ENCODE results near the gene MT3. TPM values are rescaled to one million over a fixed set of nuclear protein-coding genes. Genes with fewer than 3 reads are reported as not detected.
A peak's percentile ranks its signal among the peaks of the same experiment; 100 is the strongest.

MT3 gene
- total and polyA plus RNA-seq, 2 of the 13 experiments (the other 11 are each of a cell fraction or from before 2014, with no cell fraction given) = not detected

DNA sequence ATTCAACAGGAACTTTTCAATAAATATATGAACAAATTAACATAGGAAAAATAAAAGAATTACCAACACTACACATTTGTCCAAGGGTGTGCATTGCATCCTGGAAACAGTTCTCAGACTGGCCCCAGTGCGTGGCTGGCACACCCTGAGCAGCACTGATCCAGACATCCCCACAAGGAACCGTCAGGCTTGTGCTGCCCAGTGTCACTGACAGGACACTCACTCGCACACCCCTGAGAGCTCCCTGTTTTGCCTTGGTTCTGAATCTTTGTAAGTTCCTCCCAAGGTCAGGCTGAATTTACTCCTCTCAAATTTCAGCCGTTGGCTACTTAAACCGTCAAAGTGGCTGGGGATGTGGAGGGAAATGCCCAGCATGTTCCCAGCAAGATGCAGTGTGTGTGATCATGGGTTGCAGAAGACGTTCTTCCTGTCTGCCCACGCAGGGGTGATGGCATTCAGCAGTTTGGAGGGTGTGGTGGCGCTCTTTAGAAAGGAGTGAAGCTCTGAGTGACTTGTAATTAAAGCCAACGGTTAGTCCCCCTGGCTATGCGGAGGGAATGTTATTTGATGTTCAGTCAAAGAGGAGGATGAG, 20.8 kb downstream of the MT3 start (continued):
- TF ChIP-seq, protein P1, sequence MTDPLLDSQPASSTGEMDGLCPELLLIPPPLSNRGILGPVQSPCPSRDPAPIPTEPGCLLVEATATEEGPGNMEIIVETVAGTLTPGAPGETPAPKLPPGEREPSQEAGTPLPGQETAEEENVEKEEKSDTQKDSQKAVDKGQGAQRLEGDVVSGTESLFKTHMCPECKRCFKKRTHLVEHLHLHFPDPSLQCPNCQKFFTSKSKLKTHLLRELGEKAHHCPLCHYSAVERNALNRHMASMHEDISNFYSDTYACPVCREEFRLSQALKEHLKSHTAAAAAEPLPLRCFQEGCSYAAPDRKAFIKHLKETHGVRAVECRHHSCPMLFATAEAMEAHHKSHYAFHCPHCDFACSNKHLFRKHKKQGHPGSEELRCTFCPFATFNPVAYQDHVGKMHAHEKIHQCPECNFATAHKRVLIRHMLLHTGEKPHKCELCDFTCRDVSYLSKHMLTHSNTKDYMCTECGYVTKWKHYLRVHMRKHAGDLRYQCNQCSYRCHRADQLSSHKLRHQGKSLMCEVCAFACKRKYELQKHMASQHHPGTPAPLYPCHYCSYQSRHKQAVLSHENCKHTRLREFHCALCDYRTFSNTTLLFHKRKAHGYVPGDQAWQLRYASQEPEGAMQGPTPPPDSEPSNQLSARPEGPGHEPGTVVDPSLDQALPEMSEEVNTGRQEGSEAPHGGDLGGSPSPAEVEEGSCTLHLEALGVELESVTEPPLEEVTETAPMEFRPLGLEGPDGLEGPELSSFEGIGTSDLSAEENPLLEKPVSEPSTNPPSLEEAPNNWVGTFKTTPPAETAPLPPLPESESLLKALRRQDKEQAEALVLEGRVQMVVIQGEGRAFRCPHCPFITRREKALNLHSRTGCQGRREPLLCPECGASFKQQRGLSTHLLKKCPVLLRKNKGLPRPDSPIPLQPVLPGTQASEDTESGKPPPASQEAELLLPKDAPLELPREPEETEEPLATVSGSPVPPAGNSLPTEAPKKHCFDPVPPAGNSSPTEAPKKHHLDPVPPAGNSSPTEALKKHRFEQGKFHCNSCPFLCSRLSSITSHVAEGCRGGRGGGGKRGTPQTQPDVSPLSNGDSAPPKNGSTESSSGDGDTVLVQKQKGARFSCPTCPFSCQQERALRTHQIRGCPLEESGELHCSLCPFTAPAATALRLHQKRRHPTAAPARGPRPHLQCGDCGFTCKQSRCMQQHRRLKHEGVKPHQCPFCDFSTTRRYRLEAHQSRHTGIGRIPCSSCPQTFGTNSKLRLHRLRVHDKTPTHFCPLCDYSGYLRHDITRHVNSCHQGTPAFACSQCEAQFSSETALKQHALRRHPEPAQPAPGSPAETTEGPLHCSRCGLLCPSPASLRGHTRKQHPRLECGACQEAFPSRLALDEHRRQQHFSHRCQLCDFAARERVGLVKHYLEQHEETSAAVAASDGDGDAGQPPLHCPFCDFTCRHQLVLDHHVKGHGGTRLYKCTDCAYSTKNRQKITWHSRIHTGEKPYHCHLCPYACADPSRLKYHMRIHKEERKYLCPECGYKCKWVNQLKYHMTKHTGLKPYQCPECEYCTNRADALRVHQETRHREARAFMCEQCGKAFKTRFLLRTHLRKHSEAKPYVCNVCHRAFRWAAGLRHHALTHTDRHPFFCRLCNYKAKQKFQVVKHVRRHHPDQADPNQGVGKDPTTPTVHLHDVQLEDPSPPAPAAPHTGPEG (CRISPR knock-in tag; IDR thresholded peaks at IDR 0.05) = no peak
- TF ChIP-seq TBX2 (CRISPR knock-in tag; IDR thresholded peaks at IDR 0.05; ENCODE audit: borderline replicate concordance) (peak; percentile 46; the same call in 1 of the 2 replicates), THAP11 (CRISPR knock-in tag; IDR thresholded peaks at IDR 0.05) (no peak), SCMH1 (CRISPR knock-in tag; IDR thresholded peaks at IDR 0.05; ENCODE audit: borderline replicate concordance) (no peak), ARID2 (CRISPR knock-in tag; IDR thresholded peaks at IDR 0.05; ENCODE audit: borderline replicate concordance) (no peak), HES4 (CRISPR knock-in tag; IDR thresholded peaks at IDR 0.05; ENCODE audit: borderline replicate concordance) (no peak), MEIS2 (CRISPR knock-in tag; IDR thresholded peaks at IDR 0.05) (0 out of 2 replicates have a peak, but pooled peaks have one; percentile 41), KDM5A (IDR thresholded peaks at IDR 0.05; ENCODE audit: borderline replicate concordance, low read length) (no peak), NONO (IDR thresholded peaks at IDR 0.05) (no peak), NONO (CRISPR knock-in tag; conservative IDR thresholded peaks at IDR 0.05) (no peak)
- TF ChIP-seq, protein P2, sequence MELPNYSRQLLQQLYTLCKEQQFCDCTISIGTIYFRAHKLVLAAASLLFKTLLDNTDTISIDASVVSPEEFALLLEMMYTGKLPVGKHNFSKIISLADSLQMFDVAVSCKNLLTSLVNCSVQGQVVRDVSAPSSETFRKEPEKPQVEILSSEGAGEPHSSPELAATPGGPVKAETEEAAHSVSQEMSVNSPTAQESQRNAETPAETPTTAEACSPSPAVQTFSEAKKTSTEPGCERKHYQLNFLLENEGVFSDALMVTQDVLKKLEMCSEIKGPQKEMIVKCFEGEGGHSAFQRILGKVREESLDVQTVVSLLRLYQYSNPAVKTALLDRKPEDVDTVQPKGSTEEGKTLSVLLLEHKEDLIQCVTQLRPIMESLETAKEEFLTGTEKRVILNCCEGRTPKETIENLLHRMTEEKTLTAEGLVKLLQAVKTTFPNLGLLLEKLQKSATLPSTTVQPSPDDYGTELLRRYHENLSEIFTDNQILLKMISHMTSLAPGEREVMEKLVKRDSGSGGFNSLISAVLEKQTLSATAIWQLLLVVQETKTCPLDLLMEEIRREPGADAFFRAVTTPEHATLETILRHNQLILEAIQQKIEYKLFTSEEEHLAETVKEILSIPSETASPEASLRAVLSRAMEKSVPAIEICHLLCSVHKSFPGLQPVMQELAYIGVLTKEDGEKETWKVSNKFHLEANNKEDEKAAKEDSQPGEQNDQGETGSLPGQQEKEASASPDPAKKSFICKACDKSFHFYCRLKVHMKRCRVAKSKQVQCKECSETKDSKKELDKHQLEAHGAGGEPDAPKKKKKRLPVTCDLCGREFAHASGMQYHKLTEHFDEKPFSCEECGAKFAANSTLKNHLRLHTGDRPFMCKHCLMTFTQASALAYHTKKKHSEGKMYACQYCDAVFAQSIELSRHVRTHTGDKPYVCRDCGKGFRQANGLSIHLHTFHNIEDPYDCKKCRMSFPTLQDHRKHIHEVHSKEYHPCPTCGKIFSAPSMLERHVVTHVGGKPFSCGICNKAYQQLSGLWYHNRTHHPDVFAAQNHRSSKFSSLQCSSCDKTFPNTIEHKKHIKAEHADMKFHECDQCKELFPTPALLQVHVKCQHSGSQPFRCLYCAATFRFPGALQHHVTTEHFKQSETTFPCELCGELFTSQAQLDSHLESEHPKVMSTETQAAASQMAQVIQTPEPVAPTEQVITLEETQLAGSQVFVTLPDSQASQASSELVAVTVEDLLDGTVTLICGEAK (IDR thresholded peaks at IDR 0.05) = no peak
- TF ChIP-seq, protein P2 (CRISPR knock-in tag; IDR thresholded peaks at IDR 0.05) = 0 out of 2 replicates have a peak, but pooled peaks have one; percentile 18
- TF ChIP-seq, protein P3, sequence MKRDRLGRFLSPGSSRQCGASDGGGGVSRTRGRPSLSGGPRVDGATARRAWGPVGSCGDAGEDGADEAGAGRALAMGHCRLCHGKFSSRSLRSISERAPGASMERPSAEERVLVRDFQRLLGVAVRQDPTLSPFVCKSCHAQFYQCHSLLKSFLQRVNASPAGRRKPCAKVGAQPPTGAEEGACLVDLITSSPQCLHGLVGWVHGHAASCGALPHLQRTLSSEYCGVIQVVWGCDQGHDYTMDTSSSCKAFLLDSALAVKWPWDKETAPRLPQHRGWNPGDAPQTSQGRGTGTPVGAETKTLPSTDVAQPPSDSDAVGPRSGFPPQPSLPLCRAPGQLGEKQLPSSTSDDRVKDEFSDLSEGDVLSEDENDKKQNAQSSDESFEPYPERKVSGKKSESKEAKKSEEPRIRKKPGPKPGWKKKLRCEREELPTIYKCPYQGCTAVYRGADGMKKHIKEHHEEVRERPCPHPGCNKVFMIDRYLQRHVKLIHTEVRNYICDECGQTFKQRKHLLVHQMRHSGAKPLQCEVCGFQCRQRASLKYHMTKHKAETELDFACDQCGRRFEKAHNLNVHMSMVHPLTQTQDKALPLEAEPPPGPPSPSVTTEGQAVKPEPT (CRISPR knock-in tag; IDR thresholded peaks at IDR 0.05; ENCODE audit: low read depth) = no peak

Data from HepG2 (cell line).